ENCODE results near the gene MYO15B.

MYO15B gene

GRCh38 chr17:75641343-75641742, 53.7 kb downstream of the MYO15B start:
- DNase-seq = no peak

GRCh38 chr17:75642182-75642783, 54.7 kb downstream of the MYO15B start:
- no peak for DNase-seq

GRCh38 chr17:75642784-75643642, 55.4 kb downstream of the MYO15B start:
- DNase-seq = no peak

GRCh38 chr17:75643643-75644017, 56.0 kb downstream of the MYO15B start:
- DNase-seq = no peak

- DNase-seq = no peak
Observed at GRCh38 chr17:75645501-75645888, 57.9 kb downstream of the MYO15B start.

- peak; percentile 31 for DNase-seq
Observed at GRCh38 chr17:75645889-75646637, 58.5 kb downstream of the MYO15B start.

GRCh38 chr17:75646638-75646992, 59.0 kb downstream of the MYO15B start:
- no peak for DNase-seq

- DNase-seq = no peak
Observed at GRCh38 chr17:75647061-75647460, 59.5 kb downstream of the MYO15B start.

GRCh38 chr17:75647921-75648320, 60.3 kb downstream of the MYO15B start:
- DNase-seq = no peak

- DNase-seq = no peak
Observed at GRCh38 chr17:75649687-75650086, 62.1 kb downstream of the MYO15B start.

GRCh38 chr17:75650874-75651273, 63.3 kb downstream of the MYO15B start:
- DNase-seq = no peak

- DNase-seq = no peak
Observed at GRCh38 chr17:75652341-75652740, 64.7 kb downstream of the MYO15B start.

GRCh38 chr17:75652934-75653549, 65.4 kb downstream of the MYO15B start:
- no peak for DNase-seq

- no peak for DNase-seq
Observed at GRCh38 chr17:75654176-75654575, 66.6 kb downstream of the MYO15B start.

- no peak for DNase-seq
Observed at GRCh38 chr17:75658237-75658636, 70.6 kb downstream of the MYO15B start.

- DNase-seq = no peak
Observed at GRCh38 chr17:75661531-75661930, 73.9 kb downstream of the MYO15B start.

- DNase-seq = no peak
Observed at GRCh38 chr17:75662511-75662910, 74.9 kb downstream of the MYO15B start.

- DNase-seq = peak; percentile 48
Observed at GRCh38 chr17:75664099-75664549, 76.5 kb downstream of the MYO15B start.

- no peak for DNase-seq
Observed at GRCh38 chr17:75665981-75666380, 78.4 kb downstream of the MYO15B start.

- peak; percentile 96 for DNase-seq
Observed at GRCh38 chr17:75666959-75667790, 79.6 kb downstream of the MYO15B start, which contains the start of the genes RECQL5 and SAP30BP. Gene RECQL5 (minus strand): TSS chr17:75667154. CDS start chr17:75666557, 597 bp downstream. Gene SAP30BP (plus strand): TSS chr17:75667338. CDS start chr17:75667373, 35 bp downstream.

- DNase-seq = no peak
Observed at GRCh38 chr17:75667825-75668224, 80.2 kb downstream of the MYO15B start.

GRCh38 chr17:75668489-75668888, 80.9 kb downstream of the MYO15B start:
- no peak for DNase-seq
